Measurements from ENCODE around the gene RRAS2. TPM values are rescaled to one million over a fixed set of nuclear protein-coding genes. Genes with fewer than 3 reads are reported as not detected.

Gene RRAS2
- total RNA-seq, 1 experiment from 2014 or later: 42.2 TPM

- no peaks in the 10 kb centered on the region for H3K27me3 ChIP-seq (ENCODE audit: insufficient read depth, low read depth)
- no peak overlapping the region for H3K27ac ChIP-seq
- intact Hi-C loops (cut with micrococcal nuclease; ENCODE audit: unreplicated experiment): no loop called here
- H3K4me2 ChIP-seq: no peak overlapping the region
- no peak overlapping the region for H3K4me3 ChIP-seq
- peaks cover 79% of the 10 kb centered on the region for H3K79me2 ChIP-seq (ENCODE audit: low read depth)
- no peaks in the 10 kb centered on the region for H3K9me3 ChIP-seq (ENCODE audit: insufficient read depth, low read depth)
- H4K20me1 ChIP-seq (ENCODE audit: insufficient read depth): no peaks in the 10 kb centered on the region
- no peaks in the 10 kb centered on the region for H3K9me2 ChIP-seq (ENCODE audit: insufficient read depth)
- ChIA-PET POLR2A (ENCODE audit: unreplicated experiment) (no interaction called here), CTCF (no interaction called here)
- H3K36me3 ChIP-seq (ENCODE audit: low read depth): no peaks in the 10 kb centered on the region; the same call in 1 of the 2 replicates
- H3K4me1 ChIP-seq (replicated peaks; ENCODE audit: insufficient read depth): peaks cover 10% of the 10 kb centered on the region; the same call in 1 of the 2 replicates
- no peak for DNase-seq
- H3F3A ChIP-seq (ENCODE audit: insufficient read depth, low read depth): peaks cover 3% of the 10 kb centered on the region; the same call in 1 of the 2 replicates
- no TSS peak for BruUV-seq (replicated peaks)
- no peak overlapping the region for H2AFZ ChIP-seq
- TF ChIP-seq, protein P1, sequence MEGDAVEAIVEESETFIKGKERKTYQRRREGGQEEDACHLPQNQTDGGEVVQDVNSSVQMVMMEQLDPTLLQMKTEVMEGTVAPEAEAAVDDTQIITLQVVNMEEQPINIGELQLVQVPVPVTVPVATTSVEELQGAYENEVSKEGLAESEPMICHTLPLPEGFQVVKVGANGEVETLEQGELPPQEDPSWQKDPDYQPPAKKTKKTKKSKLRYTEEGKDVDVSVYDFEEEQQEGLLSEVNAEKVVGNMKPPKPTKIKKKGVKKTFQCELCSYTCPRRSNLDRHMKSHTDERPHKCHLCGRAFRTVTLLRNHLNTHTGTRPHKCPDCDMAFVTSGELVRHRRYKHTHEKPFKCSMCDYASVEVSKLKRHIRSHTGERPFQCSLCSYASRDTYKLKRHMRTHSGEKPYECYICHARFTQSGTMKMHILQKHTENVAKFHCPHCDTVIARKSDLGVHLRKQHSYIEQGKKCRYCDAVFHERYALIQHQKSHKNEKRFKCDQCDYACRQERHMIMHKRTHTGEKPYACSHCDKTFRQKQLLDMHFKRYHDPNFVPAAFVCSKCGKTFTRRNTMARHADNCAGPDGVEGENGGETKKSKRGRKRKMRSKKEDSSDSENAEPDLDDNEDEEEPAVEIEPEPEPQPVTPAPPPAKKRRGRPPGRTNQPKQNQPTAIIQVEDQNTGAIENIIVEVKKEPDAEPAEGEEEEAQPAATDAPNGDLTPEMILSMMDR (conservative IDR thresholded peaks at IDR 0.05): no peak
- no peak for TF ChIP-seq EZH2 (IDR thresholded peaks at IDR 0.05; ENCODE audit: low read depth)
These were observed 44.9 kb downstream of the RRAS2 start for GRCh38 chr11:14314127-14314526.

- Histone ChIP-seq H3K4me2 (no peak overlapping the region), H3K9me3 (ENCODE audit: insufficient read depth, low read depth) (no peaks in the 10 kb centered on the region), H3K27ac (no peak overlapping the region), H3K4me3 (no peak overlapping the region), H3K4me1 (replicated peaks; ENCODE audit: insufficient read depth) (no peaks in the 10 kb centered on the region), H4K20me1 (ENCODE audit: insufficient read depth) (no peaks in the 10 kb centered on the region), H2AFZ (no peak overlapping the region), H3F3A (ENCODE audit: insufficient read depth, low read depth) (0 out of 2 replicates have a peak, but pooled peaks cover 5% of the 10 kb centered on the region), H3K9me2 (ENCODE audit: insufficient read depth) (no peaks in the 10 kb centered on the region), H3K79me2 (ENCODE audit: low read depth) (peaks cover 82% of the 10 kb centered on the region), H3K36me3 (ENCODE audit: low read depth) (no peaks in the 10 kb centered on the region; the same call in 1 of the 2 replicates), H3K27me3 (ENCODE audit: insufficient read depth, low read depth) (no peaks in the 10 kb centered on the region)
- BruUV-seq (replicated peaks): no TSS peak
- CTCF ChIA-PET: interaction anchor here (0.6 kb wide), 1 partner anchor 11 kb away, joined by 4 read pairs; no protein-coding TSS in a partner anchor
- DNase-seq: no peak
- POLR2A ChIA-PET (ENCODE audit: unreplicated experiment): no interaction called here
- intact Hi-C loops (cut with micrococcal nuclease; ENCODE audit: unreplicated experiment): no loop called here
- no peak for TF ChIP-seq EZH2 (IDR thresholded peaks at IDR 0.05; ENCODE audit: low read depth)
- TF ChIP-seq, protein P1 (conservative IDR thresholded peaks at IDR 0.05): no peak
These were observed 46.1 kb downstream of the RRAS2 start for GRCh38 chr11:14312736-14313438.

DNA sequence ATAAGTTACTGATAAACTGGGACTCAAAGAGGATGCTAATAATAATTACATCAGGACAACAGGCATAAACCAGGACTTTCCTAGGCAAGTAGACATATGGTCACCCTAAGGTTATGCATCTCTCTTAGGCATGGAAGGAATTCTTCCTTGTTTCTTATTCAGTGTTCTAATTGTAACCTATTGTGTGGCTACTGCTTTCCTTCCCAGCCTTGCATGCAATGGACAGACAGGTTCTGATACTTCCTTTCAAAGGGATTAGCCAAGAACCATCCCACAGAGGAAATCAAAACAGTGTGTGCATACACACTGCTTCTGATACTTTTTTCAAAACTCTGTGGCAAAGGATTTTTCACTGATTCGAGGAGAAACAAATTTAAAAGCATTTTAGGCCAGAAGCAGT lies 48.3 kb downstream of the RRAS2 start:
- no peaks in the 10 kb centered on the region for H4K20me1 ChIP-seq (ENCODE audit: insufficient read depth)
- CTCF ChIA-PET: interaction anchor here (0.6 kb wide), 1 partner anchor 145 kb away, joined by 3 read pairs; no protein-coding TSS in a partner anchor
- H3K9me3 ChIP-seq (ENCODE audit: insufficient read depth, low read depth): no peaks in the 10 kb centered on the region
- H3K36me3 ChIP-seq (ENCODE audit: low read depth): no peaks in the 10 kb centered on the region
- no peak overlapping the region for H3K4me2 ChIP-seq
- no peaks in the 10 kb centered on the region for H3K27me3 ChIP-seq (ENCODE audit: insufficient read depth, low read depth)
- H2AFZ ChIP-seq: no peak overlapping the region
- no peaks in the 10 kb centered on the region for H3K9me2 ChIP-seq (ENCODE audit: insufficient read depth)
- POLR2A ChIA-PET (ENCODE audit: unreplicated experiment): no interaction called here
- no peak overlapping the region for H3K4me3 ChIP-seq
- H3K4me1 ChIP-seq (replicated peaks; ENCODE audit: insufficient read depth): no peaks in the 10 kb centered on the region
- intact Hi-C loops (cut with micrococcal nuclease; ENCODE audit: unreplicated experiment): no loop called here
- no peak overlapping the region for H3K27ac ChIP-seq
- BruUV-seq (replicated peaks): no TSS peak
- DNase-seq: no peak
- 0 out of 2 replicates have a peak, but pooled peaks cover 6% of the 10 kb centered on the region for H3F3A ChIP-seq (ENCODE audit: insufficient read depth, low read depth)
- TF ChIP-seq, protein P1 (conservative IDR thresholded peaks at IDR 0.05): no peak
- TF ChIP-seq EZH2 (IDR thresholded peaks at IDR 0.05; ENCODE audit: low read depth): no peak
- H3K79me2 ChIP-seq (ENCODE audit: low read depth): peaks cover 83% of the 10 kb centered on the region
